Measurements from ENCODE around the gene TNPO2.
"Not testable (repeated sequence)": the region's sequence is repeated elsewhere in the genome, so short reads cannot be mapped to it uniquely, and the experiment has no call there.

TNPO2 gene

DNA sequence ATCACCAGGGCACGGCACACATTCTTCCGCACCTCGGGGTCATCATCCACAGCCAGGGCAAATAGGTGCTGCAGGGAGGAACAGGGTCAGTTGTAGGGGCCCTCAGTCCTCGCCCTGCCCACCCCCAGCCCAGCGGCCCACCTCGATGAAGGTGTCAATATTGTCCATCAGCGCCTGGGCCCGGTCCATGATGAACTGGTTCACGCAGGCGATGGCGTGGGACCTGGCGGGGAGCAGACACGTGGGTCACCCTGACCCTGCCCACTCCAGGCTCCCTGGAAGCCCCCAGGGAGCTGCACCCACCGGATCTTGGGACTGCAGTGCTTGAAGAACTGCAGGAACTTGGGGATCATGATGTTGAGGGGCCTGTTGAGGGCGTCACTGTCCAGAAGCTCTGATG lies 8.6 kb downstream of the TNPO2 start:
- no peak for TF ChIP-seq CTCF (IDR thresholded peaks at IDR 0.05; ENCODE audit: extremely low read depth, missing control alignments)
- DNase-seq (ENCODE audit: low spot score): no peak

DNA sequence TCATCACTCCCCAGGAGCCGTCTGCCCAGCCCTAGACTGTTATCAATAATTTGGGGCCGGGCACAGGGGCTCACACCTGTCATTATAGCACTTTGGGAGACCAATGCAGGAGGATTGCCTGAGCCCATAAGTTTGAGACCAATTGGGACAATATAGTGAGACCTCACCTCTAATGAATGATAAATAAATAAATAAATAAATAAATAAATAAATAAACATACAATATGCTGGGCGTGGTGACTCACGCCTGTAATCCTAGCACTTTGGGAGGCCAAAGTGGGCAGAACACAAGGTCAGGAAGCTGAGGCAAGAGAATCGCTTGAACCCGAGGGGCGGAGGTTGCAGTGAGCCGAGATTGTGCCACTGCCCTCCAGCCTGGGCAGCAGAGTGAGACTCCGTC lies 10.4 kb downstream of the TNPO2 start:
- not testable (repeated sequence) for DNase-seq (ENCODE audit: low spot score)

DNA sequence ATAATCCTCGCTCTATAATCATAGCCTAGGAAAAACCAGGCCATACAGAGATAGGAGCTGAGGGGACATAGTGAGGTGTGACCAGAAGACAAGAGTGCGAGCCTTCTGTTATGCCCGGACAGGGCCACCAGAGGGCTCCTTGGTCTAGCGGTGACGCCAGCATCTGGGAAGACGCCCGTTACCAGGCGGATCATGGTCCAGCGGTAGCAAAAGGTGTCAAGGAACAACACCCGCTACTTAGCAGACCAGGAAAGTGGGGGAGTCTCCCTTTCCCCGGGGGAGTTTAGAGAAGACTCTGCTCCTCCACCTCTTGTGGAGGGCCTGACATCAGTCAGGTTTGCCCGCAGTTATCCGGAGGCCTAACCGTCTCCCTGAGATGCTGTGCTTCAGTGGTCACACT lies 11.7 kb downstream of the TNPO2 start:
- not testable (repeated sequence) for DNase-seq (ENCODE audit: low spot score)

DNA sequence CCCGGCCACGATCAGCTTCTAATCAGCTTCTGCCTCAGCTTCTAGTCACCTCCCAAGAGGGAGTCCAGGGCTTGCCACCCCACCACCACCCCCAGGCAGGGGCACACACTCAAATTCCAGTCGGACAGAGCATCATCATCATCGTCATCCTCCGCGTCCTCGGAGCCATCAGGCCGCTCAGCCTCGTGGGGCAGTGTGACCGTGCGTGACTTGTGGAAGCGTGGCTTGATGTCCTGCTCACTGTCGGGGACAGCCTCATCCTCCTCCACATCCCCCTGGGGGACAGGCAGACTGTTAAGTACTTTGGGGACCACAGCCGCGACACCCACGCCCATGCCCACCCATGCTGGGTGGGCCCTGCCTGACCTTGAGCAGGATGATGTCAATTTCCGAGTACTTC lies 12.5 kb downstream of the TNPO2 start:
- DNase-seq (ENCODE audit: low spot score): no peak
- TF ChIP-seq CTCF (IDR thresholded peaks at IDR 0.05; ENCODE audit: extremely low read depth, missing control alignments): no peak

GRCh38 chr19:12708641-12709040 lies 15.1 kb downstream of the TNPO2 start:
- DNase-seq (ENCODE audit: low spot score): no peak
- TF ChIP-seq CTCF (IDR thresholded peaks at IDR 0.05; ENCODE audit: extremely low read depth, missing control alignments): no peak

DNA sequence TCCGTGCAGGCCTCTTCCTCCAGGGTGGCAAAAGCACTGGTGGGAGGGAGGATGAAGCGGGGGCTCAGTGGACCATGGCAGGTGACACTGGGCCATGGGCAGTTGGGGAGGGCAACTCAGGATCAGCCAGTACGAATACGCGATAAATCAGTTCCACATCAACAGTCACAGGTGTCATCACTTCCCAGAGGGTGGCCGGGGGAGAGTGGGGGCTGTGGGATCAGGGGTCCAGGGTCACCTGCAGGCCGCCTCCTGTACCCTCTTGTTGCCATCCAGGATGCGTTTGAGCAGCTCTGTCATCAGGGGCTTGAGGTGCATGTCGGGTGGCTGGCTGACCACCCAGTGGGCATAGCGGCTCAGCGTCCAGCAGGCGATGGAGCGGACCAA lies 17.4 kb downstream of the TNPO2 start:
- no peak for DNase-seq (ENCODE audit: low spot score)
- TF ChIP-seq CTCF (IDR thresholded peaks at IDR 0.05; ENCODE audit: extremely low read depth, missing control alignments): no peak

DNA sequence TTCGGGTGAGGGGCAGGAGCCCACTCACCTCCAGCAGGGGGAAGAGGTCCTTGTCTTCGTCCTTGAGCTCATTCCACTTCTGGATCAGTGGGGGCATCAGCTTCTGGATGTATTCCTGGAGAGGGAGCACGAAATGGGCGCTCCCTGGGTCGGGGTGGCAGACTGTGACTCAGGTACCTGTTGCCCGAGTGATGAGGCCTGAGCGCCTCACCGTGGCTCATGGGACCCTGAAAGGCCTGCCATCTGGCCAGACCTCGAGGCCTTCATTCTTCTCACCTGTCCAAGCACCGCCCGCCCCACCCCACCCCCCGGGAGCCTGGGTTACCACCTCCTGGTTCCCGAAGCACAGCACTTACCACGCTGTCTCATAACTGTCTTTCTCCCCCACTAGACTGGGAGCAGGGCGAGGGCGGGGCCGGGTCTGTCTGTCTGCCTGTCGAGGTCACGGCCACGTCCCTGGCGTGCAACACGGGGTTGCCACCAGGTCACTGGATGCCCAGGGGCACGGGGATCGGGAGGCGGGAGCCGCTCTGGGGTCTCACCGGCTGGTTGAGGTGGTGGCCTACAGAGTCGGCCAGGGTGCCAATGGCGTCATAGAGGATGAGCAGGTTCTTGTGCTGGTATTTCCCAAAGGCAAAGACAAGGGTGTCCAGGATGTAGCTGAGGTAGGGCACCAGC lies 17.9 kb downstream of the TNPO2 start:
- DNase-seq (ENCODE audit: low spot score): no peak
- no peak for TF ChIP-seq CTCF (IDR thresholded peaks at IDR 0.05; ENCODE audit: extremely low read depth, missing control alignments)

DNA sequence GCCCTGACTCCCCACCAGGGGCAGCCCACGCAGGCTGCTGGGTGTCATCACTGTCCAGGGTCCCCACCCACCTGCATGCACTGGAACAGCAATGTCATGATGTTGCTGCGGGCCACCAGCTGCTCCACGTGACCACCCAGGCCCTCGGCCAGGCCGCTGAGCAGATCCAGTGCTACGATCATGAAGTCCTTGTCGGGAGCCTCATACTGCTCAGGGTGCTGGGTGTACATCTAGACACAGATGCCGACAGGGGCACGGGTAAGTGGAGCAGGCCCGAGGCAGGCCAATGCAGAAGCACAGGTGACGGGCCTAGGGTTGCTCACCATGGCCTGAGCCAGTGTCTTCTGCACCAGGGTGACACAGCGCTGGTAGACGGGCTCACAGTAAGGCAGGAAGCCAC lies 18.6 kb downstream of the TNPO2 start:
- TF ChIP-seq CTCF (IDR thresholded peaks at IDR 0.05; ENCODE audit: extremely low read depth, missing control alignments): no peak

More for the DNA sequence above, 18.6 kb downstream of the TNPO2 start:
- no peak for DNase-seq (ENCODE audit: low spot score)
